ENCODE data around the gene PCDH15. TPM values are rescaled to one million over a fixed set of nuclear protein-coding genes. Genes with fewer than 3 reads are reported as not detected.

PCDH15 gene
- total RNA-seq, 2 donors from 2014 or later = 0.19 to 0.51 TPM

DNA sequence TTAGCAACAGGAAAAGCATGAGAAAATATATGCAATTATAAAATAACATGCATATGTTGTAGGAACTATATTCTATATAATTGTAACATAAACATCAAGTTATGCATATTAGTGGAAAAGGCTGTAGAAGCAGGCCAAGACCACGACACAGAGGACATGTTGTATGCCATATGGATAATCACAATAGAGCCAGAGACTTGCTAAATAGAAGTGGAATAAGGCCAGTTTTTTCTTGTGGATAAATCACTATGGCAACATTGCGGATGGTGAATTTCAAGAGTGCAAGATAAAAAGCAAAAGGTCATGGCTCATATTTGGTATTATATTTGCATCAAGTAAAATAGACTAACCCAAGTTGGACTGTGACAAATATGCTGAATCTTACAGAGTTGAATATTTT is 93.0 kb downstream of the PCDH15 start:
- TF ChIP-seq, protein P1, sequence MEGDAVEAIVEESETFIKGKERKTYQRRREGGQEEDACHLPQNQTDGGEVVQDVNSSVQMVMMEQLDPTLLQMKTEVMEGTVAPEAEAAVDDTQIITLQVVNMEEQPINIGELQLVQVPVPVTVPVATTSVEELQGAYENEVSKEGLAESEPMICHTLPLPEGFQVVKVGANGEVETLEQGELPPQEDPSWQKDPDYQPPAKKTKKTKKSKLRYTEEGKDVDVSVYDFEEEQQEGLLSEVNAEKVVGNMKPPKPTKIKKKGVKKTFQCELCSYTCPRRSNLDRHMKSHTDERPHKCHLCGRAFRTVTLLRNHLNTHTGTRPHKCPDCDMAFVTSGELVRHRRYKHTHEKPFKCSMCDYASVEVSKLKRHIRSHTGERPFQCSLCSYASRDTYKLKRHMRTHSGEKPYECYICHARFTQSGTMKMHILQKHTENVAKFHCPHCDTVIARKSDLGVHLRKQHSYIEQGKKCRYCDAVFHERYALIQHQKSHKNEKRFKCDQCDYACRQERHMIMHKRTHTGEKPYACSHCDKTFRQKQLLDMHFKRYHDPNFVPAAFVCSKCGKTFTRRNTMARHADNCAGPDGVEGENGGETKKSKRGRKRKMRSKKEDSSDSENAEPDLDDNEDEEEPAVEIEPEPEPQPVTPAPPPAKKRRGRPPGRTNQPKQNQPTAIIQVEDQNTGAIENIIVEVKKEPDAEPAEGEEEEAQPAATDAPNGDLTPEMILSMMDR (IDR thresholded peaks at IDR 0.05) = no peak
- Histone ChIP-seq H3K27ac (no peak overlapping the region), H3K4me1 (no peaks in the 10 kb centered on the region), H3K9me3 (no peaks in the 10 kb centered on the region), H3K36me3 (no peaks in the 10 kb centered on the region), H3K27me3 (no peaks in the 10 kb centered on the region), H3K4me3 (no peak overlapping the region)
- no peak for DNase-seq (ENCODE audit: low spot score)

DNA sequence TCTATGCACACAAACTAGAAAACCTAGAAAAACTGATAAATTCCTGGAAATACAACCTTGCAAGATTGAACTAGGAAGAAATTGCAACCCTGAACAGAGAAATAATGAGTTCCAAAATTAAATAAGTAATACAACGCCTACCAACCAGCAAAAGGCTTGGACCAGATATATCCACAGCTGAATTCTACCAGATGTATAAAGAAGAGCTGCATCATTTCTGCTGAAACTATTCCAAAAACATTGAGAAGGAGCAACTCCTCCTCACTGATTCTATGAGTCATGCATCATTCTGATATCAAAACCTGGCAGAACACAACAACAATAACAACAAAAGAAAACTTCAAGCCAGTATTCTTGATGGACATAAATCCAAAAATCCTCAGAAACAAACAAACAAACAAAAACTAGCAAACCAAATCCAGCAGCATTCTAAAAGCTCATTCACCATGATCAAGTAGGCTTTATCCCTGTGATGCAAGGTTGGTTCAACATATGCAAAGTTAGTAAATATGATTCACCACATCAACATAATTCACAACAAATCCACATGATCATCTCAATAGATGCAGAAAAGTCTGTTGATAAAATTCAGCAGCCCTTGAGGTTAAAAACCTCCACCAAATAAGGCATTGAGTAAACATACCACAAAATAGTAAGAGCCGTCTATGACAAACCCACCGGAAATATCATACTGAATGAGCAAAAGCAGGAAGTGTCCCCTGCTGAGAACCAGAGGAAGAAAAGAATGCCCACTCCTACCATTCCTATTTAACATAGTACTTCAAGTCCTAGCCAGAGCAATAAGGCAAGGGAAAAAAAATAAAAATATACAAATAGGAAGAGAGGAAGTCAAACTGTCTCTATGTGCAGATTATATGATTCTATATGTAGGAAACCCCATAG is 98.2 kb downstream of the PCDH15 start:
- TF ChIP-seq, protein P1 (IDR thresholded peaks at IDR 0.05) = no peak
- no peak overlapping the region for H3K27ac ChIP-seq
- no peaks in the 10 kb centered on the region for H3K9me3 ChIP-seq
- H3K36me3 ChIP-seq = no peaks in the 10 kb centered on the region
- DNase-seq (ENCODE audit: low spot score) = no peak
- no peaks in the 10 kb centered on the region for H3K4me1 ChIP-seq
- no peaks in the 10 kb centered on the region for H3K27me3 ChIP-seq
- H3K4me3 ChIP-seq = no peak overlapping the region

DNA sequence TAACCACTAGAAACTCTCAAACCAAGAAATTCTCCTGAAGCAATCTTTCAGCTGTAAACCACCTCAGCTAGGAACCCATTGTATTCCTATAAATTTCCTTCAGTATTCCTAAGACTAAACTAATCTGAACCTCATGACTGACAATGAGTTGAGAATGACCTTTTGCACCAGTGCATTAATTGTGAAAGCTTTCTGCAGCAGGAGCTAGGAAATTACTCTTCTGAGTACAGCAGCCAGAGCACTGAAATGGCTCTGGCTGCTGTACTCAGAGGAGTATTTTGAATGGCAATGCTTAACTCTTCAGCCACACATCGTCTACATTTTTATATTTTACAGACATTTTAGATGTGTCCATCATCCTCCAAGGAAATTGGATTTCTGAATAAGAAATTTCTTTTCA is 109.7 kb downstream of the PCDH15 start:
- no peaks in the 10 kb centered on the region for H3K27me3 ChIP-seq
- DNase-seq (ENCODE audit: low spot score) = no peak
- no peaks in the 10 kb centered on the region for H3K36me3 ChIP-seq
- TF ChIP-seq, protein P1 (IDR thresholded peaks at IDR 0.05) = no peak
- H3K27ac ChIP-seq = no peak overlapping the region
- H3K9me3 ChIP-seq = no peaks in the 10 kb centered on the region
- no peak overlapping the region for H3K4me3 ChIP-seq
- H3K4me1 ChIP-seq = no peaks in the 10 kb centered on the region

DNA sequence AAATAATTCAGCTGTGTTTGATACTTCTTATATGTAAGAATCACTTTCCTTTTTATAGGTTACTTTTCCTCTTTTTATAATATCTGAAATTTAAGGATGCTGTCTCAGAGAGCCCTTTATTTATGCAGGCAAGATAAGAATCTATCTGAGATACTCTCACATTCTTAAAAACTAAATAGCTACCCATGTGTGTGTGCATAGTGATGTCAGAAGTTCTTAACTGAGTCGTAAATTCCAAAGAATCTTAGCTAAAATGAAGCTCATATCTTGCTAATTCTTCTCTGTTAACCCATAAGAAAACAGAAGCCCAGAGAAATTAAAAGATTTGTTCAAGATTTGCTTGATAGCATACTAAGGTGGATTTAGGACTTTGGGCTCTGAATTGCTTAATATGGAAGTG is 118.5 kb downstream of the PCDH15 start:
- Histone ChIP-seq H3K9me3 (no peaks in the 10 kb centered on the region), H3K27ac (no peak overlapping the region), H3K27me3 (no peaks in the 10 kb centered on the region), H3K36me3 (no peaks in the 10 kb centered on the region), H3K4me3 (no peak overlapping the region), H3K4me1 (no peaks in the 10 kb centered on the region)
- TF ChIP-seq, protein P1 (IDR thresholded peaks at IDR 0.05) = no peak
- DNase-seq (ENCODE audit: low spot score) = no peak

DNA sequence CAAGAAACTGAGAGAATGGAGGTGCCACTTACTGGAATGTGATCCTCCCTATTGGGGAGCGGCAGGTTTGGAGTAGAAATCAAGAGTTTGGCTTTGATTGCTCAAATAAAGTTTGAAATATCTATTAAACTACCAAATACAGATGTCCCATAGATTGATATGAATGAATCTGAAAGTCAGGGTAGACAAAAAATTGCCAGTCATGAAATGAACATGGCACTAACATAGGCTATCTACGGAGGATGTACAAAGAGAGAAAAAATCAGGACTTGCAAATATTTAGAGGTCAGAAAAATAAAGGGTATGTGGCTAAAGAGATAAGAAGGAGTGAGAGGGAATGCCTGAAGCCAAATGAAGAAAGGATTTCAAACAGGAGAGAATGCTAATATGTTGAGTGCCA is 119.9 kb downstream of the PCDH15 start:
- DNase-seq (ENCODE audit: low spot score) = no peak
- H3K4me3 ChIP-seq = no peak overlapping the region
- H3K36me3 ChIP-seq = no peaks in the 10 kb centered on the region
- H3K27ac ChIP-seq = no peak overlapping the region
- H3K27me3 ChIP-seq = no peaks in the 10 kb centered on the region
- TF ChIP-seq, protein P1 (IDR thresholded peaks at IDR 0.05) = no peak
- H3K4me1 ChIP-seq = no peaks in the 10 kb centered on the region
- no peaks in the 10 kb centered on the region for H3K9me3 ChIP-seq
